ENCODE results near the gene TUBB3. TPM values are rescaled to one million over a fixed set of nuclear protein-coding genes. Genes with fewer than 3 reads are reported as not detected.
"Not testable (repeated sequence)": the region's sequence is repeated elsewhere in the genome, so short reads cannot be mapped to it uniquely, and the experiment has no call there.

The TUBB3 gene
- total RNA-seq, 1 experiment from 2014 or later, result 173 TPM

DNA sequence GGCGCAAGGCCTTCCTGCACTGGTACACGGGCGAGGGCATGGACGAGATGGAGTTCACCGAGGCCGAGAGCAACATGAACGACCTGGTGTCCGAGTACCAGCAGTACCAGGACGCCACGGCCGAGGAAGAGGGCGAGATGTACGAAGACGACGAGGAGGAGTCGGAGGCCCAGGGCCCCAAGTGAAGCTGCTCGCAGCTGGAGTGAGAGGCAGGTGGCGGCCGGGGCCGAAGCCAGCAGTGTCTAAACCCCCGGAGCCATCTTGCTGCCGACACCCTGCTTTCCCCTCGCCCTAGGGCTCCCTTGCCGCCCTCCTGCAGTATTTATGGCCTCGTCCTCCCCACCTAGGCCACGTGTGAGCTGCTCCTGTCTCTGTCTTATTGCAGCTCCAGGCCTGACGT is 12.5 kb downstream of the TUBB3 start:
- POLR2A ChIA-PET, result interaction anchor here (4.4 kb wide), 1 partner anchor 13 kb away, joined by 20 read pairs; the partner anchor contains the start of gene TUBB3
- intact Hi-C loops (cut with micrococcal nuclease), result not testable (repeated sequence)

DNA sequence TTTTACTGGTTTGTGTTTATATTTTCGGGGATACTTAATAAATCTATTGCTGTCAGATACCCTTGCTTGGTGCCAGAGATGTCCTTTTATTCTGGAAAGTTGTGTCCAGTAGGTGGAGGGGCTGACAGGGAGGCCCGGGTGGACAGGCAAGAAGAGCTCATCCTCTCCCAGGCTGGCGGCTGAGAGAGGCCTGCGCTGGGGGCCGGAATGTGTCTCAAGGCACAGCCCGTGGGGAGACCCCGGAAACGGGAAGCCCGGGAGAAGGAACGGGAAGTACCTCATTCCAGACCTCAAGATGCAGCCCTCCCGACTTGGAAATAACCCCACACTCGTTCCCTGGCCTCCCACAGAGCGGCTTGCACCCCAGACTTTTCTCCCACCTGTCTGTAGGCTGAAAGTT is 12.9 kb downstream of the TUBB3 start:
- no peak overlapping the region; the same call in 1 of the 2 replicates for H3K27ac ChIP-seq (ENCODE audit: low read depth, low read length)
- H3K9me3 ChIP-seq (ENCODE audit: control insufficient read depth in 1 of 2, insufficient read depth in 1 of 2, low read depth in 1 of 2, low read length in 2 of 2), result peaks cover 0 to 5% of the 10 kb centered on the region in 2 experiments; a peak in 1 of 4 replicates
- no peak for ATAC-seq
- peaks cover 0 to 7% of the 10 kb centered on the region in 2 experiments; a peak in 1 of 4 replicates for H3K4me1 ChIP-seq (ENCODE audit: control insufficient read depth in 1 of 2, insufficient read depth in 2 of 2, low read length in 2 of 2)
- no peak for DNase-seq (ENCODE audit: low read depth, low spot score)
- H3K36me3 ChIP-seq (ENCODE audit: control insufficient read depth in 1 of 2, insufficient read depth in 2 of 2, low read length in 2 of 2), result peaks cover 40 to 44% of the 10 kb centered on the region in 2 experiments
- ChIA-PET RAD21 (ENCODE audit: low non-redundant PET in 1 of 2, low total read pairs in 2 of 2, uncharacterized antibody in 2 of 2, unreplicated experiment in 2 of 2) (no interaction called here), CTCF (no interaction called here), POLR2A (interaction anchor here (4.4 kb wide), 1 partner anchor 13 kb away, joined by 20 read pairs; the partner anchor contains the start of gene TUBB3)
- H3K9ac ChIP-seq (ENCODE audit: low read length), result no peak overlapping the region
- H3K4me3 ChIP-seq (replicated peaks in 1 of 2; ENCODE audit: low read depth in 1 of 2, low read length in 2 of 2), result no peak overlapping the region
- H2AFZ ChIP-seq (ENCODE audit: low read depth, low read length, poor library complexity, severe bottlenecking), result no peak overlapping the region
- no peak overlapping the region for H3K4me2 ChIP-seq (ENCODE audit: low read length)
- peaks cover 14% of the 10 kb centered on the region; the same call in 1 of the 2 replicates for H3K79me2 ChIP-seq (ENCODE audit: insufficient read depth, low read length)
- intact Hi-C loops (cut with micrococcal nuclease), result no loop called here
- no peaks in the 10 kb centered on the region for H3K9me2 ChIP-seq (ENCODE audit: insufficient read depth)
- no peaks in the 10 kb centered on the region for H3K27me3 ChIP-seq (ENCODE audit: insufficient read depth, low read length)
- no peaks in the 10 kb centered on the region for H4K20me1 ChIP-seq (ENCODE audit: insufficient read depth)
- BruUV-seq (replicated peaks), result no TSS peak
- no peak for TF ChIP-seq EGR1 (IDR thresholded peaks at IDR 0.05; ENCODE audit: low read depth)

More for the DNA sequence above, 12.5 kb downstream of the TUBB3 start:
- H3K27me3 ChIP-seq (ENCODE audit: insufficient read depth, low read length); H3K9me3 ChIP-seq (ENCODE audit: control insufficient read depth in 1 of 2, insufficient read depth in 1 of 2, low read depth in 1 of 2, low read length in 2 of 2); H3K4me2 ChIP-seq (ENCODE audit: low read length); H3K27ac ChIP-seq (ENCODE audit: low read depth, low read length); H3K9ac ChIP-seq (ENCODE audit: low read length); ATAC-seq; H2AFZ ChIP-seq (ENCODE audit: low read depth, low read length, poor library complexity, severe bottlenecking); DNase-seq (ENCODE audit: low read depth, low spot score); H3K9me2 ChIP-seq (ENCODE audit: insufficient read depth); CTCF ChIA-PET; H3K4me1 ChIP-seq (ENCODE audit: control insufficient read depth in 1 of 2, insufficient read depth in 2 of 2, low read length in 2 of 2); H4K20me1 ChIP-seq (ENCODE audit: insufficient read depth); H3K4me3 ChIP-seq (replicated peaks in 1 of 2; ENCODE audit: low read depth in 1 of 2, low read length in 2 of 2); RAD21 ChIA-PET (ENCODE audit: low non-redundant PET in 1 of 2, low total read pairs in 2 of 2, uncharacterized antibody in 2 of 2, unreplicated experiment in 2 of 2): not testable (repeated sequence)
- TSS peak; percentile 21 for BruUV-seq (replicated peaks)
- peaks cover 41 to 46% of the 10 kb centered on the region in 2 experiments for H3K36me3 ChIP-seq (ENCODE audit: control insufficient read depth in 1 of 2, insufficient read depth in 2 of 2, low read length in 2 of 2)
- peaks cover 14% of the 10 kb centered on the region; the same call in 1 of the 2 replicates for H3K79me2 ChIP-seq (ENCODE audit: insufficient read depth, low read length)

DNA sequence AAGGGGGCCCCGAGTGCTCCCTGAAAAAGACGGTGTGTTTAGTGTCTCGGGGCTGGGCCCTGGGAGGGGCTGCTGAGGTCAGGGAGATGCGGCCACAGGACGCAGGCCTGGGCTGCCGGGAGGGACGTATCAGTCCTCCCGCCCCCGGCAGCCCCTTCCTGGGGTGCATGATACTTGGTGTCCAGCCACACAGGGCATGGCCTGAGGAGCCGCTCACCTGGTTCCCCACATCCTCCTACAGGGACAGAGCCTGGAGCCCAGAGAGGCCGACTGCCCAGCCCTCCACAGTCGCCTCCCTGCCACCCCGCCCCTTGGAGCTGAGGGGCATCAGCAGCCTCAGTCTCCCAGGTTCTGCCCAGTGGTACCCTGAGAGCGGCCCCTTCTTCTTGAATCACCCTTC is 13.4 kb downstream of the TUBB3 start:
- ChIA-PET RAD21 (ENCODE audit: low non-redundant PET in 1 of 2, low total read pairs in 2 of 2, uncharacterized antibody in 2 of 2, unreplicated experiment in 2 of 2) (no interaction called here), CTCF (no interaction called here), POLR2A (interaction anchor here (4.4 kb wide), 1 partner anchor 14 kb away, joined by 20 read pairs; the partner anchor contains the start of gene TUBB3)
- Histone ChIP-seq H3K4me1 (ENCODE audit: control insufficient read depth in 1 of 2, insufficient read depth in 2 of 2, low read length in 2 of 2) (peaks cover 0 to 7% of the 10 kb centered on the region in 2 experiments; a peak in 1 of 4 replicates), H3K9ac (ENCODE audit: low read length) (no peak overlapping the region), H3K27ac (ENCODE audit: low read depth, low read length) (no peak overlapping the region; the same call in 1 of the 2 replicates), H3K4me2 (ENCODE audit: low read length) (no peak overlapping the region), H3K27me3 (ENCODE audit: insufficient read depth, low read length) (no peaks in the 10 kb centered on the region), H2AFZ (ENCODE audit: low read depth, low read length, poor library complexity, severe bottlenecking) (no peak overlapping the region), H3K9me3 (ENCODE audit: control insufficient read depth in 1 of 2, insufficient read depth in 1 of 2, low read depth in 1 of 2, low read length in 2 of 2) (peaks cover 0 to 5% of the 10 kb centered on the region in 2 experiments; a peak in 1 of 4 replicates), H3K79me2 (ENCODE audit: insufficient read depth, low read length) (peaks cover 12% of the 10 kb centered on the region; the same call in 1 of the 2 replicates), H3K36me3 (ENCODE audit: control insufficient read depth in 1 of 2, insufficient read depth in 2 of 2, low read length in 2 of 2) (peaks cover 35 to 39% of the 10 kb centered on the region in 2 experiments), H3K4me3 (replicated peaks in 1 of 2; ENCODE audit: low read depth in 1 of 2, low read length in 2 of 2) (no peak overlapping the region), H4K20me1 (ENCODE audit: insufficient read depth) (no peaks in the 10 kb centered on the region), H3K9me2 (ENCODE audit: insufficient read depth) (no peaks in the 10 kb centered on the region)
- intact Hi-C loops (cut with micrococcal nuclease), result no loop called here
- DNase-seq (ENCODE audit: low read depth, low spot score) (no peak), ATAC-seq (peak; percentile 37; the same call in 1 of the 2 replicates)
- no TSS peak for BruUV-seq (replicated peaks)
- TF ChIP-seq EZH2 (IDR thresholded peaks at IDR 0.05), result no peak
- TF ChIP-seq POLR2AphosphoS5 (IDR thresholded peaks at IDR 0.05; ENCODE audit: low read depth, low read length), result peak; percentile 38

Measured in HCT116 (cell line).